Muscle of back (tissue), 13 donors: ENCODE results near the gene KDM5D. TPM values are rescaled to one million over a fixed set of nuclear protein-coding genes. Genes with fewer than 3 reads are reported as not detected.
A peak's percentile ranks its signal among the peaks of the same experiment; 100 is the strongest.

Experiments used
- DNase-seq, 3 donors: peaks; one replicate each; pipeline versions ENCODE4 v3.0.0 to v3.0.0-alpha.2; 2013
- long read RNA-seq, 9 donors: transcript quantifications; one replicate each; lab custom pipeline, GENCODE V29; 2026
- polyA plus RNA-seq, 10 donors: library from polyadenylated mRNA; unstranded; fragments of 120-200 nt; gene quantifications; one replicate each; pipeline ENCODE4 v1.2.1, GENCODE V29; 2013; ENCODE audit not compliant: insufficient read length in 10 of 10

The KDM5D gene
- 10 to 100 TPM in 6 of 10 donors, under 1 TPM in 4; 0.07 to 44.7 (median 26.0) TPM for polyA plus RNA-seq
- long read RNA-seq, donor 1: 0 reads
- long read RNA-seq, donor 2: 0 reads
- long read RNA-seq, donor 3: 0 reads
- long read RNA-seq, donor 4: 0 reads
- long read RNA-seq, donor 5: 0 reads
- long read RNA-seq, donor 6: 0 reads
- long read RNA-seq, donor 7: 0 reads
- long read RNA-seq, donor 8: 0 reads
- long read RNA-seq, donor 9: 0 reads

- peak in 2 of 3 donors; percentile 67 to 92 for DNase-seq
Measured at GRCh38 chrY:19744381-19745378, at the start of gene KDM5D. KDM5D (minus strand) TSS chrY:19744726; CDS start chrY:19744534, 192 bp downstream.

DNA sequence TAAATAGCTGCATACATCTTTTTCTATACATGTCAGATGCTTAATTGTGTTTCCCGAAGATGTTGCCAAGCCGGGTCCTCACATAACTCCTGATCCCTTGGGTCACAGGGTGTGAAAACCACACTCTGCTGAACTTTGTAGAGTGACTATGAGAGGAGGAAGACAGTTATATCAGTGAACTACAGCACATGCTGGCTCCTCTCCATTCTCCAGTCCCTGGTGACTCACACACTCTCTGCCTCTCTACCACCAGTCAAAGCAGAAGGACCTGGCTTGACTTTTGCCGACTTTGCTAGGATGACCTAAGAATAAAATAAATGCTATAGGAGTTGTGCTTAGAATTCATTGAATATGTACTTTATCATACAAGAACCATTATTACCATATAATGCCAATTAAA, 23.8 kb upstream of the KDM5D start:
- no peak for DNase-seq

GRCh38 chrY:19743331-19743730, 1.2 kb downstream of the KDM5D start:
- no peak for DNase-seq

DNA sequence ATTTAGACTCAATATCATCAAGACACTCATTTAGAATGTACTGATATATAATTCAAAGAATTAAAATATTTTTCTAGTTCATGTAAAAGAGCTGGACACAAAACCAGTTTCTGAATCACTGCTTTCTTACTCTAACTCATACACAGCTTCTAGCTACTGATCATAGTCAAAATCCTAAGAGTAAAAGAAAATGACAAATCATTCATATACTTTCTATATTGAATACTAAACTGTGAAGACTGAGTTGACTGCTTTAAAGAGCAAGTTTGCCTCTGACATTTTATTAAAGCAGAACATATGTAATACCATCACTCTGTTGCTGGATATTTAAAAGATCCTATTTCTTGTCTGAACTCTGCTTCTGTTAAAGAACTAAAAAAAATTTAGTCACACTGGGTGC, 2.4 kb downstream of the KDM5D start:
- no peak for DNase-seq

DNA sequence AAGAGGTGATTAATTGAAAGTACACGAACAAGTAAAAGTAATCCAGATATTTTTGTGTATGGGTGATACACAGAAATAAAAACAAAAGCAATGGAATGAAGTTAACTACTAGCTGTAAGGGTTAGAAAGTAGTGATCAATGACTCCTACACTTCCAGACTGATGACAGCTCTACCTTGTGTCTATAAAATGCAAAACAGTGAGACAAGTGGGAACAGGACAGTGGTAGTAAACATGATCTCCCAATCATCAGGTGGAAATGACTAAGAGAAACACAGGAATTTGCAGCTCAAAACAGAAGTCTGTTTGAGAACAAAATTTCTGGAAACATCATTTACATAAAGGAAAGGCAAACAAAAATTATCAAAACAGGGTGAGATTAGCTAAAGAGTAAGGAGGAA, 10.1 kb downstream of the KDM5D start:
- DNase-seq: no peak

GRCh38 chrY:19717950-19718349, 26.6 kb downstream of the KDM5D start:
- no peak for DNase-seq

- no peak for DNase-seq
Measured at GRCh38 chrY:19717146-19717545, 27.4 kb downstream of the KDM5D start.

- DNase-seq: no peak
Measured at GRCh38 chrY:19715226-19715625, 29.3 kb downstream of the KDM5D start.

DNA sequence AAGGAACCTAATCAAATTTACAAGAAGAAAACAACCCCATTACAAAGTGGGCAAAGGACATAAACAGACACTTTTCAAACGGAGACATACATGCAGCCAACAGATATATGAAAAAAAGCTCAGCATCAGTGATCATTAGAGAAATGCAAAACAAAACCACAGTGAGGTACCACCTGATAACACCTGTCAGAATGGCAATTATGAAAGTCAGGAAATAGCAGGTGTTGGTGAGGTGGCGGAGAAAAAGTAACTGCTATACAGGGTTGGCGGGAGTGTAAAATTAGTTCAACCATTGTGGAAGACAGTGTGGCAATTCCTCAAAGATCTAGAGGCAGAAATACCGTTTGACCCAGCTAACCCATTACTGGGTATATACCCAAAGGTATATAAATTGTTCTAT, 31.1 kb downstream of the KDM5D start:
- no peak for DNase-seq

DNA sequence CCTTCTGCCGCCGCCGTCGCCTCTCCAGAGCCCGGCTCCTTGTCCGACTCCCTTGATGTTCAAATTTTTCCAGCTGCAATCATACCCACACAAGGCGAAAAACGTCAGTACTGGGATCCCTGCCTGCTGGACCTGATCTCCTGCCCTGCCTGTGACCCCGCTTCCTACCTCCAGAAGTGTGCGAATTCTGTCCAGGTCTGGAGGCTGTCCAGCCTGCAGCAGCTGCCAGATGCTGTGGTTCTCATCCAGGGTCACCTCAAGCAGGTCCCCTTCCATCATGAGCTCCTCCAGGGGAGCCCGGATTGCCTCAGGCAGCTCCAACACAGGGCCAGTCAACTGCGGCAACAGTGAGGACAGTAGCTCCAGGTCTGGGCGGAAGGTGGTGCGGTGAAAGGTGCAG, 38.3 kb downstream of the KDM5D start:
- DNase-seq: no peak

- no peak for DNase-seq
Measured at GRCh38 chrY:19698495-19698894, 46.0 kb downstream of the KDM5D start.

GRCh38 chrY:19680821-19681220, 63.7 kb downstream of the KDM5D start:
- no peak for DNase-seq
